Mesendoderm (in vitro differentiated cells): ENCODE results near the gene SMURF1.
"Not testable (repeated sequence)": the region's sequence is repeated elsewhere in the genome, so short reads cannot be mapped to it uniquely, and the experiment has no call there.

Experiments used
- DNase-seq: peaks from one replicate; pipeline ENCODE4 v3.0.0; 2013
- H2AK5ac ChIP-seq: 2 replicates; pipeline ENCODE4 v1.6.1; 2013; ENCODE audit warnings: low read length, inconsistent platforms
- H2BK120ac ChIP-seq: 2 replicates; pipeline ENCODE4 v1.6.1; 2013; ENCODE audit warnings: low read depth, mild to moderate bottlenecking, low read length, moderate library complexity, mixed read lengths
- H2BK15ac ChIP-seq: replicated peaks from 2 replicates; pipeline ENCODE4 v1.6.1; 2013; ENCODE audit warnings: low read depth, mild to moderate bottlenecking, moderate library complexity
- H2BK5ac ChIP-seq: 2 replicates; pipeline ENCODE4 v1.6.1; 2013; ENCODE audit warnings: low read length, inconsistent platforms
- H3K18ac ChIP-seq: 2 replicates; pipeline ENCODE4 v1.6.1; 2013; ENCODE audit warnings: mild to moderate bottlenecking, low read length, mixed read lengths
- H3K23ac ChIP-seq: one replicate; pipeline ENCODE4 v1.6.1; 2013; ENCODE audit warnings: low read length
- H3K27ac ChIP-seq: 2 replicates; pipeline ENCODE4 v1.5.1; 2013; ENCODE audit warnings: low read depth, mild to moderate bottlenecking, inconsistent platforms, low read length, moderate library complexity
- H3K27me3 ChIP-seq: 2 replicates; pipeline ENCODE4 v1.6.1; 2013; ENCODE audit warnings: low read length, control low read depth, mild to moderate bottlenecking, inconsistent platforms; ENCODE audit not compliant: insufficient read depth, poor library complexity
- H3K36me3 ChIP-seq: 2 replicates; pipeline ENCODE4 v1.6.1; 2013; ENCODE audit warnings: low read length, inconsistent platforms; ENCODE audit not compliant: control insufficient read depth, insufficient read depth
- H3K4ac ChIP-seq: one replicate; pipeline ENCODE4 v1.6.1; 2013; ENCODE audit warnings: low read depth, mild to moderate bottlenecking, low read length, moderate library complexity
- H3K4me1 ChIP-seq: 2 replicates; pipeline ENCODE4 v1.6.1; 2013; ENCODE audit warnings: low read depth, low read length, inconsistent platforms; ENCODE audit not compliant: control insufficient read depth
- H3K4me2 ChIP-seq: 2 replicates; pipeline ENCODE4 v1.6.1; 2013; ENCODE audit warnings: low read length
- H3K4me3 ChIP-seq: 2 replicates; pipeline ENCODE4 v1.5.1; 2013; ENCODE audit warnings: mild to moderate bottlenecking, low read length
- H3K56ac ChIP-seq: one replicate; pipeline ENCODE4 v1.6.1; 2013; ENCODE audit warnings: low read length
- H3K79me1 ChIP-seq: 2 replicates; pipeline ENCODE4 v1.6.1; 2013; ENCODE audit warnings: low read length, inconsistent platforms
- H3K79me2 ChIP-seq: 2 replicates; pipeline ENCODE4 v1.6.1; 2013; ENCODE audit warnings: mild to moderate bottlenecking, low read length; ENCODE audit not compliant: control insufficient read depth, insufficient read depth
- H3K9ac ChIP-seq: 2 replicates; pipeline ENCODE4 v1.6.1; 2013; ENCODE audit warnings: low read length, inconsistent platforms
- H4K5ac ChIP-seq: one replicate; pipeline ENCODE4 v1.6.1; 2013; ENCODE audit warnings: low read length
- H4K8ac ChIP-seq: one replicate; pipeline ENCODE4 v1.6.1; 2013; ENCODE audit warnings: low read depth, mild to moderate bottlenecking, control low read depth, low read length, moderate library complexity
- WGBS: extraction: QIAGEN DNeasy Blood & Tissue Kit; methylation state at CpG from one replicate; pipeline ENCODE4 v1.1.7; 2013; ENCODE audit warnings: low lambda C conversion rate, missing lambda C conversion rate; ENCODE audit not compliant: insufficient coverage; ENCODE audit errors: extremely low coverage; 5-methylcytosine and 5-hydroxymethylcytosine counted together

Gene SMURF1

DNA sequence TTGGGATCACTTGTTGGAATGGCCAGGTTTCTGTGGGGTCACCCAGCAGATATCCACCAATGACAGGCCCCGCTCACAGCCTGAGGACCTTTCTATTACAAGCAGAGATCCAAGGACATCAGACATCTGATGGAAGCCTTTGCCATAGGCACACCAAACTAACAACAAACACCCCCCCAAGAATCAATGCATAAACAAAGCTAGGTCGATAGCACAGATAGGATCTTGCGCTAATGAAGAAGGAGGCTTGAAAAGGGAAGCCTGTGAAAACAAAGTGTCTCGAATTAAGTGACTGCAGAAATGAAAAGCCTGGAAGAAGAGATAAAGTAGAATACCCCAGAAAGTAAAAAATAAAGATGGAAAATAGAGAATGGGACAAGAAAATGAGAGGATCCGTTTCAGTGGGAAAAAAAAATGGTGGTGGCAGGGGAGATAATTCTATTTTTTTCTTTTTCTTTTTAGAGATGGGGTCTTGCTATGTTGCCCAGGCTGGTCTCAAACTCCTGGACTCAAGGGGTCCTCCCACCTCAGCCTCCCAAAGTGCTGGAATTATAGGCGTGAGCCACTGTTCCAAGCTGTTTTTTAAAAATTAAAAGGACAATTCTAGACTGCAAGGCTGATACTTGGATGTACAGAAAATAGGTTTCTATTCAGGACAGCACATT is 26.3 kb upstream of the SMURF1 start:
- Histone ChIP-seq H3K79me1 (no peaks in the 10 kb centered on the region), H2BK5ac (no peak overlapping the region), H3K4ac (no peak overlapping the region), H4K8ac (no peak overlapping the region), H3K27me3 (no peaks in the 10 kb centered on the region), H2BK15ac (no peak overlapping the region), H3K4me1 (no peaks in the 10 kb centered on the region), H3K4me2 (no peak overlapping the region), H3K79me2 (no peaks in the 10 kb centered on the region), H3K27ac (no peak overlapping the region), H3K56ac (no peak overlapping the region), H3K9ac (no peak overlapping the region), H3K23ac (no peak overlapping the region), H4K5ac (no peak overlapping the region), H2AK5ac (no peak overlapping the region), H3K36me3 (no peaks in the 10 kb centered on the region), H2BK120ac (no peak overlapping the region), H3K4me3 (no peak overlapping the region), H3K18ac (no peak overlapping the region)
- no CpG with 5 or more reads among the region's 6 CpGs for WGBS
- DNase-seq: no peak

DNA sequence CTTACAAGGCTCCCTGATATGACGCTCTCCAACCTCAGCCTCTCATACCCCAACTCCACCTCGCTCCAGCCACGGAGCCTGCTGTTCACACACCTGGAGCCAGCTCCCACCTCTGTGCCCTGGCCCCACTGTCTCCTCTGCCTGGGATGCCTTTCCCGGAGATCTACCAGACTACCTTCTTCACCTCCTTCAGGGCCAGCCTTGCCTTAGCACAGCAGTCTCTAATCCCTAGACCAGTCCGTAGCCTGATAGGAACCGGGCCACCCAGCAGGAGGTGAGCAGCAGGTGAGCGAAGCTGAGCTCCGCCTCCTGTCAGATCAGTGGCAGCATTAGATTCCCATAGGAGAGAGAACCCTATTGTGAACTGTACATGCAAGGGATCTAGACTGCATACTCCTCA is 23.2 kb upstream of the SMURF1 start:
- no peak overlapping the region for H3K18ac ChIP-seq
- no peak overlapping the region for H3K23ac ChIP-seq
- H3K9ac ChIP-seq: no peak overlapping the region
- H3K4me1 ChIP-seq: no peaks in the 10 kb centered on the region
- no peak overlapping the region for H2AK5ac ChIP-seq
- no peaks in the 10 kb centered on the region for H3K36me3 ChIP-seq
- no peak overlapping the region for H2BK120ac ChIP-seq
- no peaks in the 10 kb centered on the region for H3K27me3 ChIP-seq
- H3K79me2 ChIP-seq: no peaks in the 10 kb centered on the region
- H2BK5ac ChIP-seq: no peak overlapping the region
- no peak overlapping the region for H3K4me2 ChIP-seq
- H4K8ac ChIP-seq: no peak overlapping the region
- H3K56ac ChIP-seq: no peak overlapping the region
- H4K5ac ChIP-seq: no peak overlapping the region
- H3K4me3 ChIP-seq: no peak overlapping the region
- H3K27ac ChIP-seq: no peak overlapping the region
- H3K4ac ChIP-seq: no peak overlapping the region
- no CpG with 5 or more reads among the region's 8 CpGs for WGBS
- H3K79me1 ChIP-seq: no peaks in the 10 kb centered on the region
- DNase-seq: no peak
- H2BK15ac ChIP-seq: no peak overlapping the region

DNA sequence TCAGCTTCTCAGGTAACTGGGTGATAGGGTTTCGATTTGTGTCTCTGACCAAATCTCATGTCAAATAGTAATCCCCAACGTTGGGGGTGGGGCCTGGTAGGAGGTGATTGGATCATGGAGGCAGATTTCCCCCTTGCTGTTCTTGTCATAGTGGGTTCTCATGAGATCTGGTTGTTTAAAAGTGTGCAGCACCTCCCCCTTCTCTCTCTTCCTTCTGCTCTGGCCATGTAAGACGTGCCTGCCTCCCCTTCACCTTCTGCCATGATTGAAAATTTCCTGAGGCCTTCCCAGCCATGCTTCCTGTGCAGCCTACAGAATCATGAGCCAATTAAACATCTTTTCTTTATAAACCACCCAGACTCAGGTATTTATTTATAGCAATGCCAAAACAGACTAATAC is 21.9 kb upstream of the SMURF1 start:
- Histone ChIP-seq H2BK5ac (no peak overlapping the region), H3K4ac (no peak overlapping the region), H3K79me2 (no peaks in the 10 kb centered on the region), H3K4me1 (no peaks in the 10 kb centered on the region), H3K79me1 (no peaks in the 10 kb centered on the region), H2BK120ac (no peak overlapping the region), H4K8ac (no peak overlapping the region), H3K27ac (no peak overlapping the region), H3K36me3 (no peaks in the 10 kb centered on the region), H3K9ac (no peak overlapping the region), H3K4me2 (no peak overlapping the region), H2AK5ac (no peak overlapping the region), H3K4me3 (no peak overlapping the region), H3K18ac (no peak overlapping the region), H3K23ac (no peak overlapping the region), H2BK15ac (no peak overlapping the region), H4K5ac (no peak overlapping the region), H3K27me3 (no peaks in the 10 kb centered on the region), H3K56ac (no peak overlapping the region)
- DNase-seq: no peak
- no CpG with 5 or more reads among the region's 3 CpGs for WGBS

DNA sequence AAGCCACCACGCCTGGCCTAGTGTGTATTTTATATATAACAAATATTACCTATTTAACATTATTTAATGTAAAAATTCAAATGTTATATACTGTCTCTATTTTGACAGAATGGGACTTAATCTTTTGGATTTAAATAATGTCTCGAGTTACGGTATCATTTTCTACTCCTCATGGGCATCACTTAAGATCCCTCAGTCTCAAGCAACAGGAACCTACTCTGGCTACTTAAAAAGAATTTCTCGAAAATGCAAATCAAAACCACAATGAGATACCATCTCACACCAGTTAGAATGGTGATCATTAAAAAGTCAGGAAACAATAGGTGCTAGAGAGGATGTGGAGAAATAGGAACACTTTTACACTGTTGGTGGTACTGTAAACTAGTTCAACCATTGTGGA is 19.8 kb upstream of the SMURF1 start:
- not testable (repeated sequence) for H3K18ac ChIP-seq, H3K4me3 ChIP-seq, H3K4me1 ChIP-seq, H3K27me3 ChIP-seq, H3K4ac ChIP-seq, H3K56ac ChIP-seq, H2BK5ac ChIP-seq, H2BK15ac ChIP-seq, H3K36me3 ChIP-seq, H4K5ac ChIP-seq, H3K27ac ChIP-seq, H4K8ac ChIP-seq, H2AK5ac ChIP-seq, H3K9ac ChIP-seq, H3K79me2 ChIP-seq, H3K79me1 ChIP-seq, H3K23ac ChIP-seq, H3K4me2 ChIP-seq, H2BK120ac ChIP-seq
- peak; percentile 42 for DNase-seq
- WGBS: no CpG with 5 or more reads among the region's 4 CpGs

DNA sequence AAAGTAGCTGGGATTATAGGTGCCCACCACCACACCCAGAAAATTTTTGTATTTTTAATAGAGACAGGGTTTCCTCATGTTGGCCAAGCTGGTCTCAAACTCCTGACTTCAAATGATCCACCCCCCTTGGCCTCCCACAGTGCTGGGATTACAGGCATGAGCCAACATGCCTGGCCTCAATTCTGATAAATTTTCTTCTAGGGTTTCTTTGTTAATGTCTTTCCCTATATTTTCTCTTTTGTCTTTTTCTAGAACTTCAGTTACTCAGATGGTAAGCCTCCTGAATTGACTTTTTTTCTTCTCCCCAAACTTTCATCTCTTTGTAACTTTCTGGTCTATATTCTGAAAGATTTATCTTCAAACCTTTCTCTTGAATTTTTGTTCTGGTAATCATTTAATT is 12.7 kb upstream of the SMURF1 start:
- H3K56ac ChIP-seq: no peak overlapping the region

DNA sequence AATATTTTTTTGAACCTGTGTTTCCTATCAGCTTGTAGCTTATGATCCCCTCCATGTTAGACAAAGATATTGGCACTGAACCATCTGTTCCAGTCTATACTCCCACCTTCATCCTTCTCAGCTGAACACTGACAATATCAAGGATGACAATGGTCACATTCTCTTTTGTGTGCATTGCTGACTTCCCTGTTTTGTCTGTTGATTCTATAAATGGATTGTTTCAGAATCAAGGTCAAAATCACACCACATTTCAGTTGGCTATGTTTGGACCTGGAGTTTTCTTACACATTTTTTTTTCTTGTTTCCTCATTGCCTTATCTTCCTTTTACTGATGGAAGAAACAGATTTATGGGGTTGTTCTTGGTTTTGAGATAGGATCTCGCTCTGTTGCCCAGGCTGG is 11.3 kb upstream of the SMURF1 start:
- Histone ChIP-seq H3K36me3 (no peaks in the 10 kb centered on the region), H3K4me1 (no peaks in the 10 kb centered on the region), H3K4me2 (no peak overlapping the region), H3K9ac (no peak overlapping the region), H3K27me3 (no peaks in the 10 kb centered on the region), H2BK120ac (no peak overlapping the region), H3K18ac (no peak overlapping the region), H4K8ac (no peak overlapping the region), H2BK5ac (no peak overlapping the region), H3K4me3 (no peak overlapping the region), H3K79me2 (no peaks in the 10 kb centered on the region), H4K5ac (no peak overlapping the region), H3K4ac (no peak overlapping the region), H2AK5ac (no peak overlapping the region), H2BK15ac (no peak overlapping the region), H3K27ac (no peak overlapping the region), H3K23ac (no peak overlapping the region), H3K56ac (no peak overlapping the region), H3K79me1 (no peaks in the 10 kb centered on the region)
- WGBS: no CpG with 5 or more reads among the region's 1 CpG
- DNase-seq: no peak

More for the DNA sequence above, 12.7 kb upstream of the SMURF1 start:
- Histone ChIP-seq H3K27me3 (no peaks in the 10 kb centered on the region), H3K79me2 (no peaks in the 10 kb centered on the region), H3K27ac (no peak overlapping the region), H3K4ac (no peak overlapping the region), H3K23ac (no peak overlapping the region), H3K4me2 (no peak overlapping the region), H3K4me3 (no peak overlapping the region), H3K9ac (no peak overlapping the region), H4K8ac (no peak overlapping the region), H2AK5ac (no peak overlapping the region), H2BK120ac (no peak overlapping the region), H3K4me1 (no peaks in the 10 kb centered on the region), H3K79me1 (no peaks in the 10 kb centered on the region), H3K18ac (no peak overlapping the region), H2BK5ac (no peak overlapping the region), H4K5ac (no peak overlapping the region), H2BK15ac (no peak overlapping the region), H3K36me3 (no peaks in the 10 kb centered on the region)
- DNase-seq: no peak
